ENCODE data around the gene RHOXF1. TPM values are rescaled to one million over a fixed set of nuclear protein-coding genes. Genes with fewer than 3 reads are reported as not detected.
"Not testable (repeated sequence)": the region's sequence is repeated elsewhere in the genome, so short reads cannot be mapped to it uniquely, and the experiment has no call there.

Gene RHOXF1
- polyA plus RNA-seq, 6 donors from 2014 or later, result not detected

DNA sequence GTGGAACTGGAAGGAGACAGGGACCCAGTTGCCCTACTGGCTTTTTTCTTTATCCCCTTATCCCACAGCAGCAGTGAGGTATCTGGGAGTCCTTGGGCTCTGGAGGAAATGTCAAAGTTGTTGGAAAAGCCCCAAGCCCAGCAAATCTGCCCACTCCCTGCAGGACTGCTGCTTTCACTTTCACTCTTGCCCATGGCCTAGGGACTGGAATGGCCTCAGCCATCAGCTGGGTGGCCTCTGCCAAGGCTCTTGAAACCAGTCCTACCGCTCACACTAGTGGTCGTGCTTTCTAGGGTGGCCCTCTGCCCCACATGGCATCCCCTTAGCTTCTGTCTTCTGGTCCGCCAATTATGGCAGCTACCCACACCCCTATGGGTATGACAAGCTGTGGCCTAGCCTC is 9.7 kb upstream of the RHOXF1 start:
- DNase-seq (no peak), ATAC-seq (ENCODE audit: low read depth in 2 of 2) (no peak)
- Mint-ChIP-seq H3K9me3 (peaks cover 0 to 3% (median 0%) of the 10 kb centered on the region in 7 donors), H3K27ac (peak overlapping the region in 1 of 6 donors; percentile 24), H3K4me1 (peaks cover 0 to 4% (median 0%) of the 10 kb centered on the region in 3 donors), H3K4me3 (no peak overlapping the region), H3K27me3 (no peaks in the 10 kb centered on the region), H3K36me3 (no peaks in the 10 kb centered on the region)

DNA sequence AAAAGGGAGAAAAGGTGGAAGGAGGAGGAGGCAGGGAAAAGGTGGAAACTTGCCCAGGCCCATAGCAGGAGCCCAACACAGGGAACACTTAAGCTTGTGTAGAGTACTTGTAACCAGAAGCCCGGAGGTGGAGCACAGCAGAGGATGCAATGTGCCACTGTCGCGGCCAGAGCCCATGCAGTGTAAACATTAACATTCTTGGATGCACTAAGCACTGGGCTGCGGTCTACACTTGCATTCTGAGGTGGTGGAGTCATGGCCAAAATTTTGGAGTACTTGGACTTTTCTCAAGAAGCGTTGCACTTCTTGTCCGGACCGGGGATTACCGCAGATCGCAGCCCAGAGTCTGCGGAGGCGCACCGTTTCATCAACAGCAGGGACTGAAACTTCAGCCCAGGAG is 4.5 kb upstream of the RHOXF1 start:
- Mint-ChIP-seq H3K4me3 (no peak overlapping the region), H3K27me3 (no peaks in the 10 kb centered on the region), H3K9me3 (peaks cover 0 to 3% (median 0%) of the 10 kb centered on the region in 7 donors), H3K36me3 (no peaks in the 10 kb centered on the region), H3K27ac (peak overlapping the region in 1 of 6 donors; percentile 77), H3K4me1 (no peaks in the 10 kb centered on the region)
- ATAC-seq (ENCODE audit: low read depth in 2 of 2) (no peak), DNase-seq (no peak)

DNA sequence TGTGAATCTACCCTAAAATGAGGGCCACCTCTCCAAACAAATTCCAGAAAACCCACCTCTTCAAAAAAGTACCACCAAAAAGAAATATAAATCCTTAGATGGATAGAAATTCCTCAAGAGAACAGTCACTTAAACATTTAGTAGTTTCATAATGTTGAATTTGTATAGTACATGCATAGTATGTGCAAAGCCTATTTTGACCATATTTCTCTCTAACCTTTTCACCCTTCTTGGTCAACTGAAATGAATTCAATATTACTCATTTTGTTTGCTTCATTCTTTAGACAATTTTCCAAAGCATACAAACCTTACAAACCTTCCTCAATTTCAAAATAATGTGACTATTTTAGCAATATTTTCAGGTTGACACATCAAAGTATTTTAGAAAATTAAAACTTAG is 4.1 kb downstream of the RHOXF1 start:
- no peak for DNase-seq
- Mint-ChIP-seq H3K36me3 (no peaks in the 10 kb centered on the region), H3K4me1 (no peaks in the 10 kb centered on the region), H3K9me3 (peaks cover 0 to 17% (median 2%) of the 10 kb centered on the region in 7 donors), H3K27me3 (peaks cover 0 to 8% (median 0%) of the 10 kb centered on the region in 3 donors), H3K4me3 (no peak overlapping the region), H3K27ac (no peak overlapping the region)
- no peak for ATAC-seq (ENCODE audit: low read depth in 2 of 2)

DNA sequence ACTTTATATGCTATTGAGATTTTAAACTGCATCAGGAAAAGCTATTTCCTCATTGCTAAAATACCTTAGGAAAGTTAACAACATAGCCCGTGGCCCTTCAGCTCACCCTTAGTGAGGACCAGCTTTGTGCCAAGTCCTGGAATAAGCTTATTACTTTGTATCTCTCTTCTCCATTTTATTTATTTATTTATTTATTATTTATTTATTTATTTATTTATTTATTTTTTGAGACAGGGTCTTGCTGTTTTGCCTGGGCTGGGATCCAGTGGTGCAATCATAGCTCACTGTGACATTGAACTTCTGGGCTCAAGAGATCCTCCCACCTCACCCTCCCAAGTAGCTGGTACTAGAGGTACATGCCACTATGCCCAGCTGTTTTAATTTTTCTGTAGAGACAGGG is 6.3 kb downstream of the RHOXF1 start:
- Mint-ChIP-seq H3K4me1 (no peaks in the 10 kb centered on the region), H3K27ac (no peak overlapping the region), H3K36me3 (peaks cover 0 to 5% of the 10 kb centered on the region in 2 donors), H3K9me3 (peaks cover 0 to 39% (median 10%) of the 10 kb centered on the region in 7 donors), H3K27me3 (peaks cover 0 to 16% (median 0%) of the 10 kb centered on the region in 3 donors), H3K4me3 (no peak overlapping the region)
- no peak for DNase-seq
- ATAC-seq (ENCODE audit: low read depth in 2 of 2), result no peak

DNA sequence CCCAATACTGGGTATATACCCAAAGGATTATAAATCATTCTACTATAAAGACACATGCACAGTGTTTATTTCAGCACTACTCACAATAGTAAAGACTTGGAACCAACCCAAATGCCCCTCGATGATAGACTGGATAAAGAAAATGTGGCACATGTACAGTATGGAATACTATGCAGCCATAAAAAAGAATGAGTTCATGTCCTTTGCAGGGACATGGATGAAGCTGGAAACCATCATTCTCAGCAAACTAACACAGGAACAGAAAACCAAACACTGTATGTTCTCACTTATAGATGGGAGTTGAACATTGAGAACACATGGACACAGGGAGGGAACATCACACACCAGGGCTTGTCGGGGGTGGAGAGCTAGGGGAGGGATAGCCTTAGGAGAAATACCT is 11.0 kb downstream of the RHOXF1 start:
- peaks cover 5 to 20% of the 10 kb centered on the region in 2 donors for H3K36me3 Mint-ChIP-seq
- not testable (repeated sequence) for H3K27me3 Mint-ChIP-seq; H3K4me1 Mint-ChIP-seq; ATAC-seq (ENCODE audit: low read depth in 2 of 2); H3K27ac Mint-ChIP-seq; H3K4me3 Mint-ChIP-seq; DNase-seq
- H3K9me3 Mint-ChIP-seq, result peaks cover 0 to 86% (median 44%) of the 10 kb centered on the region in 7 donors

DNA sequence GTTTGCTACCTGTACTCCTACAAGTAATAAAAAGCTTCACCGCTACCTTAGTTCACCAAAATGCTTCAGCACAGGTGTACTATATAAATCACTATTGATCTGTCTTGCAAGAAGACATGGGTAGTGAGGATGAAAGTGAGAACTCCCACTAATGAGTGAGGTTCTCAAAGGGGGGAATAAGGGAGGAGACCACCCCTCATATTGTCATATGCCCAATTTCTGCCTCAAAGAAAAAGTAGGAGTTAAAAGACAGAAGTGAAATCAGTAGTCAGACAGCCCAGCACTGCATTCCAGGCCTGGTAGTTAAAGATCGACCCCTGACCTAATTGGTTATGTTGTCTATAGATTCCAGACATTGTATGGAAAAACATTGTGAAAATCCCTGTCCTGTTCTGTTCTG is 14.7 kb downstream of the RHOXF1 start:
- not testable (repeated sequence) for DNase-seq; H3K4me1 Mint-ChIP-seq; ATAC-seq (ENCODE audit: low read depth in 2 of 2); H3K4me3 Mint-ChIP-seq; H3K27ac Mint-ChIP-seq
- Mint-ChIP-seq H3K36me3 (peaks cover 5 to 20% of the 10 kb centered on the region in 2 donors), H3K27me3 (peaks cover 0 to 11% (median 0%) of the 10 kb centered on the region in 3 donors), H3K9me3 (peaks cover 0 to 77% (median 37%) of the 10 kb centered on the region in 7 donors)

DNA sequence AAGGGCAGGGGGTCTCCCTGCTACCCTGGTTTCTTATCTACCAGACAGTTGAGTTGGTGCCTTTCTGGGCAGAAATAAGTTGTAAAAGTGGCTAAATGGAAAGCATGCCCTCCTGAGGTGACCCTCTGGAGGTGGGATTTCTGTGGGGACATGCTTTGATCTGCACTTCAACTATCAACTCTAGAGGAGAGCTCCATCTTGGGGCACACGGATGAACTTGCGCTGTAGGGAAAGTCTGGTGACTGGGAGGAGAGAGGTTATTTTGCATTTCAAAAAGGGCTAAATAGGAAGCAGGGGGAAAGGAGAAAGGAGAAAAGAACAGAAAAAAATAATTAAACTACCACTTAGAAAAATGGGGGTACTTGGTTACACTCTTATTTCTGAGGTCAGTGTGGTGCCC is 25.5 kb downstream of the RHOXF1 start:
- Mint-ChIP-seq H3K36me3 (no peaks in the 10 kb centered on the region), H3K27me3 (peaks cover 0 to 20% (median 3%) of the 10 kb centered on the region in 3 donors), H3K4me3 (no peak overlapping the region), H3K9me3 (peaks cover 0 to 2% (median 0%) of the 10 kb centered on the region in 7 donors), H3K27ac (no peak overlapping the region), H3K4me1 (no peaks in the 10 kb centered on the region)
- ATAC-seq (ENCODE audit: low read depth in 2 of 2), result no peak
- DNase-seq, result no peak

DNA sequence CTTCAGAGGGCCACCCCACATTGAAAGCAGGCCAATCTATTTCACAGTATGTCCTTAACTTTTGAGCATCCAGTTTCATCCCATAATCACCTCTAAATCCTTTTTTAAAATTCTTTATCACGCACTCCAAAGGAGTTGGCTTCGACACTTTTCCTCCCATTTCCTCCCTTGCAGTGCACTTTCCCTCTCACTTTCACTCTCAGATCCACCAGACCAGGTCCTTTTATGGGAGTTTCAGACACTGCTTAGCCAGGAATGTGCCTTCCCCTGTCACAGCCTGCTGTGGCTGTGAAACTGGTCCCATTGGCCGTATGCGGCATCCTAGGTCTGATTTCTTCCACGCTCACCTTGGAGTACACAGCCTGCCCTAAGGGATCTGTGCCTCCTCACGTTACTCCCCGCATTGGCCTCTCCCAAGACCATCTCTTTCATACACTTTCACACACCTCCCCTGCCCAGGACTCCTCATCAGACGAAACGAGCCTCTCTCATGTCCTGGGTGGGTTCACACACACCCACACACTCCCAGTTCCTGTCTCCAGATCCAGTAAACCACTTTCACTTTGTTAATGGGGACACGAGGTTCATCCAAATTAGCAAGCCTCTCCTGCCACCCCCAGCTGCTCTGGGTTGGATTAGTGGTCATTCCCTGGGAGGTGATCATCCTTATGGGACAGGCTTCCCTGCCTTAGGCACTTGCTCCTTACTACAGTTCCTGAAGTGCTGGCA is 28.3 kb downstream of the RHOXF1 start:
- Mint-ChIP-seq H3K27me3 (peaks cover 0 to 20% (median 3%) of the 10 kb centered on the region in 3 donors), H3K4me1 (no peaks in the 10 kb centered on the region), H3K4me3 (no peak overlapping the region), H3K36me3 (no peaks in the 10 kb centered on the region), H3K9me3 (no peaks in the 10 kb centered on the region), H3K27ac (peak overlapping the region in 2 of 6 donors; percentile 18 to 58)
- DNase-seq, result no peak
- no peak for ATAC-seq (ENCODE audit: low read depth in 2 of 2)

DNA sequence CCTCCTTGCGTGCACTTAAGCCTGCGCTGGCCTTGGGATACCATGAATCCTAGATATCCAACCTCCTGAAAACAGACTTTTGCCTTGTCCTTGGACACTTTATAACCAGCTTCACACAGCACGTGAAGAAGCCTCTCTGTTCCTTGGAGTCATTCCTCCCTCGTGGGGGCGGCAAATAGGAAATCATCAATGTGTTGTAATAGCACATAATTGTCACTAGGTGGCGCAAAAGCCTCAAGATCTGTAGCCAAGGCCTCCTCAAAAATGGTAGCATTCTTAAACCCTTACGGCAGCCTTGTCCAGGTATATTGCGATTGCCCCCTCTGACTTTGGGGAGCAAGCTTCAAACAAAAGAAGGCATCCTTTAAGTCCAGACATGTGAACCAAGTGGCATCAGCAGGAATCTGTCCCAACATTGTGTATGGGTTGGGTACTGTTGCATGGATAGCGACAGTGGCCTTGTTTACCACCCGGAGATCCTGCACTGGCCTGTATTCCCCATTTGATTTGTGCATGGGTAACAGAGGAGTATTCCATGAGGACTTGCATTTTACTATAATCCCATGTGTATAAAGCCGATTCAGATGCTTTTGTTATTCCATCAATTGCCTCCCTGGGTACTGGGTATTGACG is 30.0 kb downstream of the RHOXF1 start:
- not testable (repeated sequence) for H3K27ac Mint-ChIP-seq; H3K36me3 Mint-ChIP-seq; DNase-seq; ATAC-seq (ENCODE audit: low read depth in 2 of 2); H3K4me3 Mint-ChIP-seq; H3K4me1 Mint-ChIP-seq; H3K9me3 Mint-ChIP-seq
- peaks cover 0 to 17% (median 3%) of the 10 kb centered on the region in 3 donors for H3K27me3 Mint-ChIP-seq

DNA sequence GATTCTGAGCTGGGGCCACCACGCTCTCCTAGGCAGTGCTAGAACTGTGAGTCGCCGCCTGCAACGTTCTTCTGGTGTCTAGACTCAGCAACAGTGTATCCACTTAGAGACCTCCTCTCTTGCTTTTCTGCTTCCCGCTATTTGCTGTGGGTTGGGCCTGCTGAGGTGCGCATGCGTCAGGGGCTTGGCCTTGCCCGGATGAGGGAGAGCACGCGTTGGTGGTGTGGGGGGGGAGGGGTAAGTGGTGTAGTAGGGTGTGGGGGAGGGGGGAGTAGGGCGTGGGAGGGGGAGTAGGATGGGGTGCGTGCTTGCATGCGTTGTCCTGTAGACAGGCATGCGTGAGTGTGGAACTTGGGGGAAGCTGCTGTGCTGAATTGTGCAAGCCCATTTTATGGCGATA is 38.1 kb downstream of the RHOXF1 start, which contains the start of gene RHOXF2B:
Gene RHOXF2B, minus strand, starts transcription at position 101 of the 400 bp plus-strand sequence. CDS start 138 bp downstream, outside the sequence.
- H3K36me3 Mint-ChIP-seq; ATAC-seq (ENCODE audit: low read depth in 2 of 2); H3K27me3 Mint-ChIP-seq; H3K9me3 Mint-ChIP-seq; DNase-seq; H3K4me1 Mint-ChIP-seq; H3K27ac Mint-ChIP-seq; H3K4me3 Mint-ChIP-seq: not testable (repeated sequence)

DNA sequence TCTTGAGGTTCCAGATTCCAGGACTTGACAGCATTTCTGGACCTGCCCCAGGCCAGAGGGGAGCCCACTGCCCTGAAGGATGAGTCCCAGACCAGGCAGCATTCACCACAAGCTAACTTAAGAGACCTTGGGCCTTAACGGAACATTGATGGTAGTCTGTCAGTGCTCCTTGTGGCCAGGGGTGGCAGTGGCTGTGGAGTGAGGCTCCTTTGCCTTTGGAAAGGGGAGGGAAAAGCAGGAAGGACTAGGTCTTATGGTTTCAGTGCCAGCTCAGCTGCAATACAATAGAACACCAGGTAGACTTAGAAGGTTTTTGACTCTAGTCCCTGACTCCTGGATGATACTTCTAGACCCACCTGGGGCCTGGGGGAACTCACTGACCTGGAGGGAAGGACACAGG is 49.5 kb downstream of the RHOXF1 start:
- not testable (repeated sequence) for H3K27ac Mint-ChIP-seq; H3K4me3 Mint-ChIP-seq; H3K9me3 Mint-ChIP-seq; DNase-seq; H3K36me3 Mint-ChIP-seq; ATAC-seq (ENCODE audit: low read depth in 2 of 2); H3K27me3 Mint-ChIP-seq; H3K4me1 Mint-ChIP-seq
